Measurements from ENCODE around the gene ZNF526. TPM values are rescaled to one million over a fixed set of nuclear protein-coding genes. Genes with fewer than 3 reads are reported as not detected.

Gene ZNF526
- total and polyA plus RNA-seq, 2 donors (not counting 1 experiment from before 2014, with no cell fraction given), result 4.9 to 21.3 TPM

GRCh38 chr19:42269478-42270345, 49.6 kb downstream of the ZNF526 start:
- Histone ChIP-seq H3K27ac (ENCODE audit: low read length in 2 of 2) (peak overlapping the region; percentile 89 to 93), H4K20me1 (ENCODE audit: control insufficient read depth, insufficient read depth, low read length, poor library complexity, severe bottlenecking) (no peaks in the 10 kb centered on the region), H3K4me2 (replicated peaks; ENCODE audit: low read depth, low read length, poor library complexity, severe bottlenecking) (peak overlapping the region; percentile 92), H3K27me3 (replicated peaks in 1 of 4; ENCODE audit: control extremely low read depth in 1 of 4, control insufficient read depth in 3 of 4, insufficient read depth in 4 of 4, low read length in 3 of 4) (no peaks in the 10 kb centered on the region), H2AFZ (ENCODE audit: insufficient read depth, low read depth, low read length, poor library complexity, severe bottlenecking) (peak overlapping the region; percentile 50), H3K36me3 (replicated peaks in 1 of 2; ENCODE audit: control extremely low read depth in 1 of 2, control insufficient read depth in 1 of 2, extremely low read depth in 1 of 2, insufficient read depth in 2 of 2, low read length in 1 of 2) (peaks cover 0 to 27% of the 10 kb centered on the region in 2 experiments), H3K9me3 (ENCODE audit: control extremely low read depth in 1 of 3, control insufficient read depth in 2 of 3, insufficient read depth in 1 of 3, low read length in 2 of 3) (no peaks in the 10 kb centered on the region), H3K4me3 (ENCODE audit: control extremely low read depth in 1 of 5, extremely low read depth in 1 of 5, insufficient read depth in 1 of 5, low read depth in 2 of 5, low read length in 4 of 5) (peak overlapping the region; percentile 49 to 82 (median 62)), H3K4me1 (ENCODE audit: control insufficient read depth in 2 of 2, insufficient read depth in 2 of 2, low read length in 2 of 2) (peaks cover 26 to 32% of the 10 kb centered on the region in 2 donors), H3K9ac (ENCODE audit: low read length) (peak overlapping the region; percentile 80), H3K79me2 (ENCODE audit: control insufficient read depth, insufficient read depth, low read length) (peaks cover 53% of the 10 kb centered on the region)
- peak; percentile 46 for DNase-seq
- peak overlapping the region; percentile 88 for H3K4me3 Mint-ChIP-seq
- H3K27ac Mint-ChIP-seq, result peak overlapping the region; percentile 96
- H3K27me3 Mint-ChIP-seq, result no peaks in the 10 kb centered on the region
- ChIA-PET POLR2A (interaction anchor here (0.6 to 2.6 kb wide), 12 partner anchors 10 to 1007 kb away, joined by 3 to 21 read pairs (median 5); partner anchors contain the start of genes ERF, PAFAH1B3 and POU2F2), CTCF (interaction anchor here (1.0 to 2.6 kb wide), 8 partner anchors 9 to 161 kb away, joined by 3 to 33 read pairs (median 6); no protein-coding TSS in a partner anchor)
- peaks cover 28% of the 10 kb centered on the region for H3K4me1 Mint-ChIP-seq
- no peak for ATAC-seq (ENCODE audit: low read depth)
- H3K9me3 Mint-ChIP-seq (ENCODE audit: insufficient read depth), result no peaks in the 10 kb centered on the region
- 26% methylated on average over 10 of the region's 10 CpGs for WGBS (ENCODE audit: insufficient coverage)
- no peak for TF ChIP-seq CTCF (IDR thresholded peaks at IDR 0.05)
- TF ChIP-seq EZH2 (IDR thresholded peaks at IDR 0.05; ENCODE audit: borderline replicate concordance, insufficient read depth, low read depth, low read length, poor library complexity, severe bottlenecking), result no peak
- intact Hi-C loops (cut with micrococcal nuclease), result loop anchor here (1.0 kb wide), 2 partner anchors 11 to 49 kb away; partner anchors contain the start of gene ZNF526

Data from B cell (primary cell).